AG04450 (cell line): ENCODE data around the gene AGXT2. TPM values are rescaled to one million over a fixed set of nuclear protein-coding genes. Genes with fewer than 3 reads are reported as not detected.

Experiments used
- CTCF ChIA-PET: fragments of 300-600, 350-600 bp; formaldehyde crosslinking; extraction: SDS; loops from one replicate; lab custom pipeline; 2022; ENCODE audit warnings: antibody characterized with exemption, inconsistent platforms; lab: Charles Lee
- POLR2A ChIA-PET: fragments of 350-600 bp; formaldehyde crosslinking; extraction: SDS; loops from one replicate; lab custom pipeline; 2021; ENCODE audit warnings: antibody characterized with exemption, inconsistent platforms; lab: Yijun Ruan, JAX
- DNase-seq: peaks from one replicate; pipeline ENCODE4 v3.0.0-alpha.2; 2011; ENCODE audit warnings: low read depth, low spot score
- H3K27ac ChIP-seq: one replicate; pipeline ENCODE4 v1.5.1; 2012; ENCODE audit warnings: low read depth, low read length, control low read depth
- H3K27me3 ChIP-seq: one replicate; pipeline ENCODE4 v1.6.0; 2012; ENCODE audit warnings: low read length; ENCODE audit not compliant: control insufficient read depth, insufficient read depth
- H3K4me3 ChIP-seq: 2 replicates; pipeline ENCODE4 v1.5.1; 2011; ENCODE audit warnings: mild to moderate bottlenecking, low read depth, low read length, control low read depth
- H3K9me3 ChIP-seq: 2 replicates; pipeline ENCODE4 v1.5.1; 2012; ENCODE audit warnings: low read length; ENCODE audit not compliant: control insufficient read depth, insufficient read depth
- CTCF ChIP-seq: IDR thresholded peaks from 2 replicates; pipeline ENCODE4 v1.5.1; 2011; ENCODE audit warnings: low read depth, low read length, control low read depth, inconsistent platforms
- polyA plus RNA-seq: library from polyadenylated mRNA; depleted of rRNA; stranded (reverse); fragments of >200 nt; gene quantifications from 2 replicates; pipeline ENCODE4 v1.2.3, GENCODE V29; 2011

The AGXT2 gene
- polyA plus RNA-seq, 1 experiment = not detected

GRCh38 chr5:35030426-35031100 lies 17.2 kb downstream of the AGXT2 start:
- H3K27me3 ChIP-seq = no peaks in the 10 kb centered on the region
- no peak overlapping the region for H3K4me3 ChIP-seq
- H3K9me3 ChIP-seq = no peaks in the 10 kb centered on the region
- DNase-seq = no peak
- H3K27ac ChIP-seq = no peak overlapping the region
- TF ChIP-seq CTCF = no peak
- CTCF ChIA-PET = interaction anchor here (1.3 kb wide), 1 partner anchor 27 kb away, joined by 3 read pairs; no protein-coding TSS in a partner anchor
- POLR2A ChIA-PET = no interaction called here

- no peak for DNase-seq
- CTCF ChIA-PET = no interaction called here
- H3K27ac ChIP-seq = no peak overlapping the region
- TF ChIP-seq CTCF = no peak
- H3K27me3 ChIP-seq = peaks cover 2% of the 10 kb centered on the region
- POLR2A ChIA-PET = no interaction called here
- no peak overlapping the region for H3K4me3 ChIP-seq
- no peaks in the 10 kb centered on the region for H3K9me3 ChIP-seq
Observed at GRCh38 chr5:35029333-35029732, 18.4 kb downstream of the AGXT2 start.

GRCh38 chr5:35026941-35027340 lies 20.8 kb downstream of the AGXT2 start:
- no peak overlapping the region for H3K27ac ChIP-seq
- H3K27me3 ChIP-seq = peaks cover 2% of the 10 kb centered on the region
- TF ChIP-seq CTCF = no peak
- ChIA-PET POLR2A (no interaction called here), CTCF (interaction anchor here (1.8 kb wide), 1 partner anchor 23 kb away, joined by 7 read pairs; no protein-coding TSS in a partner anchor)
- DNase-seq = no peak
- H3K9me3 ChIP-seq = no peaks in the 10 kb centered on the region
- H3K4me3 ChIP-seq = no peak overlapping the region

- CTCF ChIA-PET = interaction anchor here (1.8 kb wide), 1 partner anchor 23 kb away, joined by 7 read pairs; no protein-coding TSS in a partner anchor
- Histone ChIP-seq H3K27ac (no peak overlapping the region), H3K9me3 (no peaks in the 10 kb centered on the region), H3K4me3 (no peak overlapping the region), H3K27me3 (peaks cover 2% of the 10 kb centered on the region)
- no peak for DNase-seq
- no peak for TF ChIP-seq CTCF
- POLR2A ChIA-PET = no interaction called here
Observed at GRCh38 chr5:35026280-35026840, 21.4 kb downstream of the AGXT2 start.

- H3K27me3 ChIP-seq = peaks cover 2% of the 10 kb centered on the region
- DNase-seq = no peak
- no peaks in the 10 kb centered on the region for H3K9me3 ChIP-seq
- no peak overlapping the region for H3K4me3 ChIP-seq
- no peak for TF ChIP-seq CTCF
- CTCF ChIA-PET = no interaction called here
- no peak overlapping the region for H3K27ac ChIP-seq
- POLR2A ChIA-PET = no interaction called here
Observed at GRCh38 chr5:35024911-35025510, 22.7 kb downstream of the AGXT2 start.
